Measurements from ENCODE around the gene C1QTNF3. TPM values are rescaled to one million over a fixed set of nuclear protein-coding genes. Genes with fewer than 3 reads are reported as not detected.

Gene C1QTNF3
- total and polyA plus RNA-seq, 11 donors: 0.20 to 11.6 (median 0.93) TPM

- Histone ChIP-seq H3K27ac (no peak overlapping the region), H3K4me1 (peaks cover 0 to 20% (median 12%) of the 10 kb centered on the region in 12 donors), H3K36me3 (peaks cover 0 to 38% (median 32%) of the 10 kb centered on the region in 9 donors), H3K9me3 (no peaks in the 10 kb centered on the region), H3K4me3 (no peak overlapping the region), H3K27me3 (no peaks in the 10 kb centered on the region)
- 94 to 99% (median 98%) methylated on average over 4 of the region's 4 CpGs for WGBS, 4 donors
- DNase-seq (no peak), ATAC-seq (no peak)
- TF ChIP-seq CTCF (IDR thresholded peaks at IDR 0.05) (no peak), POLR2A (IDR thresholded peaks at IDR 0.05) (no peak)
- intact Hi-C loops (cut with DNase I): loop anchor here in 2 of 10 donors (5.0 to 10.0 kb wide), 2 partner anchors 910 to 912 kb away; partner anchors contain the start of genes BRIX1 (in 2 of the 2) and RAD1 (in 2 of the 2)
Measured at GRCh38 chr5:34005211-34005610, 37.8 kb downstream of the C1QTNF3 start.

GRCh38 chr5:34003941-34004340 lies 39.1 kb downstream of the C1QTNF3 start:
- Histone ChIP-seq H3K27ac (no peak overlapping the region), H3K4me3 (no peak overlapping the region), H3K4me1 (peaks cover 0 to 18% (median 12%) of the 10 kb centered on the region in 12 donors), H3K36me3 (peaks cover 0 to 46% (median 32%) of the 10 kb centered on the region in 9 donors), H3K9me3 (no peaks in the 10 kb centered on the region), H3K27me3 (no peaks in the 10 kb centered on the region)
- 92 to 95% (median 93%) methylated on average over 4 of the region's 4 CpGs for WGBS, 4 donors
- ATAC-seq (no peak), DNase-seq (no peak)
- intact Hi-C loops (cut with DNase I): loop anchor here in 2 of 10 donors (5.0 to 10.0 kb wide), 2 partner anchors 458 to 911 kb away; partner anchors contain the start of genes BRIX1 (in 1 of the 2) and RAD1 (in 1 of the 2)
- TF ChIP-seq POLR2A (IDR thresholded peaks at IDR 0.05): no peak
- no peak for TF ChIP-seq CTCF (IDR thresholded peaks at IDR 0.05)

GRCh38 chr5:34002629-34003328 lies 40.2 kb downstream of the C1QTNF3 start:
- WGBS, 4 donors: 85 to 94% (median 88%) methylated on average over 9 to 10 of the region's 10 CpGs
- no peak for TF ChIP-seq CTCF (IDR thresholded peaks at IDR 0.05)
- no peak for TF ChIP-seq POLR2A (IDR thresholded peaks at IDR 0.05)
- no peaks in the 10 kb centered on the region for H3K9me3 ChIP-seq
- peaks cover 0 to 57% (median 40%) of the 10 kb centered on the region in 9 donors for H3K36me3 ChIP-seq
- H3K4me3 ChIP-seq: no peak overlapping the region
- DNase-seq (peak in 1 of 5 donors; percentile 26), ATAC-seq (peak; percentile 18 to 67 (median 34))
- no peaks in the 10 kb centered on the region for H3K27me3 ChIP-seq
- no peak overlapping the region for H3K27ac ChIP-seq
- peaks cover 0 to 13% (median 8%) of the 10 kb centered on the region in 12 donors for H3K4me1 ChIP-seq
- intact Hi-C loops (cut with DNase I): loop anchor here in 2 of 10 donors (5.0 to 10.0 kb wide), 2 partner anchors 460 to 912 kb away; partner anchors contain the start of genes BRIX1 (in 1 of the 2) and RAD1 (in 1 of the 2)

GRCh38 chr5:34001241-34001841 lies 41.7 kb downstream of the C1QTNF3 start:
- Histone ChIP-seq H3K9me3 (no peaks in the 10 kb centered on the region), H3K27me3 (no peaks in the 10 kb centered on the region), H3K4me3 (no peak overlapping the region), H3K27ac (peak overlapping the region in 1 of 12 donors; percentile 55), H3K36me3 (peaks cover 0 to 61% (median 40%) of the 10 kb centered on the region in 9 donors), H3K4me1 (peaks cover 0 to 9% (median under 1%) of the 10 kb centered on the region in 12 donors)
- ATAC-seq (no peak), DNase-seq (no peak)
- intact Hi-C loops (cut with DNase I): loop anchor here in 2 of 10 donors (5.0 to 10.0 kb wide), 2 partner anchors 461 to 913 kb away; partner anchors contain the start of genes BRIX1 (in 1 of the 2) and RAD1 (in 1 of the 2)
- 85 to 92% (median 88%) methylated on average over 10 of the region's 10 CpGs for WGBS, 4 donors
- TF ChIP-seq POLR2A (IDR thresholded peaks at IDR 0.05) (no peak), CTCF (IDR thresholded peaks at IDR 0.05) (no peak)
